MG63 (cell line): Measurements from ENCODE around the gene ZNF346. TPM values are rescaled to one million over a fixed set of nuclear protein-coding genes. Genes with fewer than 3 reads are reported as not detected.

Experiments used
- DNase-seq: peaks from one replicate; pipeline ENCODE4 v3.0.0-alpha.2; 2020
- H3K27me3 ChIP-seq: fragments of 250-450 bp; sonication (Bioruptor Pico); 2 replicates; pipeline ENCODE4 v1.5.1; 2020; ENCODE audit warnings: mild to moderate bottlenecking, moderate library complexity
- H3K36me3 ChIP-seq: fragments of 250-450 bp; sonication (Bioruptor Pico); 2 replicates; pipeline ENCODE4 v1.5.1; 2020; ENCODE audit warnings: mild to moderate bottlenecking, moderate library complexity
- H3K4me3 ChIP-seq: fragments of 250-450 bp; sonication (Bioruptor Pico); 2 replicates; pipeline ENCODE4 v1.5.1; 2020; ENCODE audit warnings: mild to moderate bottlenecking, moderate library complexity
- H3K9me3 ChIP-seq: fragments of 250-450 bp; sonication (Bioruptor Pico); 2 replicates; pipeline ENCODE4 v1.5.1; 2020; ENCODE audit warnings: mild to moderate bottlenecking, moderate library complexity
- total RNA-seq: library from RNA; depleted of rRNA; stranded (reverse); fragments of >200 nt; shearing (Covaris generic); gene quantifications from 2 replicates; pipeline ENCODE4 v1.2.3, GENCODE V29; 2014; ENCODE audit warnings: low replicate concordance

Gene ZNF346
- total RNA-seq, 1 experiment from 2014 or later: 28.8 TPM

- no peak for DNase-seq
- Histone ChIP-seq H3K27me3 (no peaks in the 10 kb centered on the region), H3K4me3 (no peak overlapping the region), H3K36me3 (peaks cover 37% of the 10 kb centered on the region), H3K9me3 (peaks cover 4% of the 10 kb centered on the region)
Measured at GRCh38 chr5:177003649-177004048, 18.8 kb upstream of the ZNF346 start.

DNA sequence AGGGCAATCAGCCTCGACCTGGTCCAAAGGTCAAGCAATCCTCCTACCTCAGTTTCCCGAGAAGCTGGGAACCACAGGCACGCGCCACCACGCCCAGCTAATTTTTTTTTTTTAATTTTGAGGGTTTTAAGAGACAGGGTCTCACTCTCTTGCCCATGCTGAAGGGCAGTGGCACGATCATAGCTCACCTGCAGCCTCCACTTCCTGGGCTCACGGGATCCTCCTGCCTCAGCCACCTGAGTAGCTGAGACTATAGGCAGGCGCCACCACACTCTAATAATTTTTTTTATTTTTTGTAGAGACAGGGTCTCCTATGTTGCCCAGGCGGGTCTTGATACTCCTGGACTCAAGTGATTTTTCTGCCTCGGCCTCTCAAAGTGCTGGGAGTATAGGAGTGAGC is 17.5 kb upstream of the ZNF346 start:
- peaks cover 28% of the 10 kb centered on the region for H3K36me3 ChIP-seq
- H3K27me3 ChIP-seq: no peaks in the 10 kb centered on the region
- DNase-seq: no peak
- H3K4me3 ChIP-seq: peak overlapping the region; percentile 98
- peaks cover 4% of the 10 kb centered on the region for H3K9me3 ChIP-seq

- Histone ChIP-seq H3K9me3 (peaks cover 4% of the 10 kb centered on the region), H3K4me3 (peak overlapping the region; percentile 98), H3K27me3 (no peaks in the 10 kb centered on the region), H3K36me3 (peaks cover 22% of the 10 kb centered on the region)
- DNase-seq: peak; percentile 89
Measured at GRCh38 chr5:177005619-177006264, 16.8 kb upstream of the ZNF346 start.

GRCh38 chr5:177006265-177006972 is 16.1 kb upstream of the ZNF346 start, which contains the start of gene UIMC1:
UIMC1 (minus strand) TSS chr5:177006779; CDS start chr5:176982615, 24,164 bp downstream.
- H3K4me3 ChIP-seq: peak within 1 kb of the TSS; percentile 98
- peak; percentile 94 for DNase-seq
- H3K9me3 ChIP-seq: peaks cover 4% of the 10 kb centered on the region
- H3K36me3 ChIP-seq: peaks cover 15% of the 10 kb centered on the region
- no peaks in the 10 kb centered on the region for H3K27me3 ChIP-seq

DNA sequence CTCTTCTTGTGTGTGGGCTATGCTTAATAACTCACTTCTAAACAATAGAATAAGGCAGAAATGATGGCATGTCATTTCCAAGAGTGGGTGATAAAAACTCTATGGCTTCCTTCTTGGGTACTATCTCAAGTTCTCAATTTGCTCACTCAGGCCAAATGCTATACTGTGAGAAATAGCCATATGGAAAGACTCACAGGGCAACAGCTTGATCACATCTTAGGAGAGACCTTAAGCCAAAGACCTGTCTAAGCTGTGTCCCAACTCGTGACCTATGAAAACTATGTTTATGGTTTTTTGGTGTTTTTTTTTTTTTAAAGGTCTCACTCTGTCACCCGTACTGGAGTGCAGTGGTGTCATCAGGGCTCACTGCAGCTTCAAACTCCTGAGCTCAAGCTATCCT is 13.8 kb upstream of the ZNF346 start:
- H3K9me3 ChIP-seq: peaks cover 4% of the 10 kb centered on the region
- no peak overlapping the region for H3K4me3 ChIP-seq
- no peak for DNase-seq
- H3K27me3 ChIP-seq: no peaks in the 10 kb centered on the region
- peaks cover 12% of the 10 kb centered on the region for H3K36me3 ChIP-seq

- no peaks in the 10 kb centered on the region for H3K27me3 ChIP-seq
- H3K4me3 ChIP-seq: no peak overlapping the region
- no peak for DNase-seq
- H3K9me3 ChIP-seq: peaks cover 4% of the 10 kb centered on the region
- H3K36me3 ChIP-seq: peaks cover 3% of the 10 kb centered on the region; the same call in 1 of the 2 replicates
Measured at GRCh38 chr5:177010153-177010552, 12.3 kb upstream of the ZNF346 start.

DNA sequence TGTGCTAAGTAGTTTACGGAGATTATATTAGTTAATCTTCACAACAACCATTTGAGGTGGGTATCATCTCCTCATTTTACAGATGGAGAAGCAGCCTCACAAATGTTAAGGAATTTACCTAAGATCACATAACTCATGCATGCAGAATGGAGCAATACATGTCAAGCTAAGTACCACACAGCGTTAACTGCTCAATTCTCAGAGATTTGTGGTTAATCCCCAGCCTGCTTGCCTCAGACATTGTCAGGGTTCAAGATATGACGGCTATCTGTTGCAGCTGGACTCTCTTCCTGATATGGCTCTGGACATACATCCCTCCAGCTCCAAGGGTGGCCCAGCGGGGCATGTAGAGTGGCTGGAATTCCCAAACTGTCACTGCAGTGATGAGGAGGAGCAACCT is 7.3 kb upstream of the ZNF346 start:
- Histone ChIP-seq H3K9me3 (no peaks in the 10 kb centered on the region), H3K36me3 (no peaks in the 10 kb centered on the region), H3K4me3 (no peak overlapping the region), H3K27me3 (no peaks in the 10 kb centered on the region)
- no peak for DNase-seq

DNA sequence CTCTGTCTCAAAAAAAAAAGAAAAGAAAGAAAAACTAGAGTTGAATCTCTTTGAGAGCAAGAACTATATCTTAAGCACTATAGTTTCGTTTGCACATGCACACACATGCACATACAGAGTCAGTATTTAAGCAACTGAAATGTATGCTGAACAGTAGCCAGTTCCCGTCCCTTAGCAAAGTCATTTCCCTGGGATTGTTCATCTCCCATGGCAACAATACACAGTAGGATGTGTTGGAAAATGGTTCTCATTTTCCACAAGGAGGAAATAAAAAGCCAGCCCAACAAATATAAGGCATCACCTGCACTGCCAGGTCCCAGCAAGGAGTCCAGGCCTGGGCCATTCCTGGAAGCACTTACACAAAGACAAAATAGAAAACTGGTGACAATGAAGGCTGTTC is 4.2 kb upstream of the ZNF346 start:
- no peak for DNase-seq
- Histone ChIP-seq H3K27me3 (no peaks in the 10 kb centered on the region), H3K9me3 (no peaks in the 10 kb centered on the region), H3K4me3 (no peak overlapping the region), H3K36me3 (peaks cover 3% of the 10 kb centered on the region; the same call in 1 of the 2 replicates)

- Histone ChIP-seq H3K4me3 (no peak overlapping the region), H3K27me3 (no peaks in the 10 kb centered on the region), H3K9me3 (no peaks in the 10 kb centered on the region), H3K36me3 (peaks cover 11% of the 10 kb centered on the region)
- no peak for DNase-seq
Measured at GRCh38 chr5:177020033-177020432, 2.5 kb upstream of the ZNF346 start.

- H3K27me3 ChIP-seq: no peaks in the 10 kb centered on the region
- H3K4me3 ChIP-seq: peak overlapping the region; percentile 95
- no peak for DNase-seq
- H3K9me3 ChIP-seq: no peaks in the 10 kb centered on the region
- H3K36me3 ChIP-seq: peaks cover 24% of the 10 kb centered on the region
Measured at GRCh38 chr5:177023303-177023664, 788 bp downstream of the ZNF346 start.

DNA sequence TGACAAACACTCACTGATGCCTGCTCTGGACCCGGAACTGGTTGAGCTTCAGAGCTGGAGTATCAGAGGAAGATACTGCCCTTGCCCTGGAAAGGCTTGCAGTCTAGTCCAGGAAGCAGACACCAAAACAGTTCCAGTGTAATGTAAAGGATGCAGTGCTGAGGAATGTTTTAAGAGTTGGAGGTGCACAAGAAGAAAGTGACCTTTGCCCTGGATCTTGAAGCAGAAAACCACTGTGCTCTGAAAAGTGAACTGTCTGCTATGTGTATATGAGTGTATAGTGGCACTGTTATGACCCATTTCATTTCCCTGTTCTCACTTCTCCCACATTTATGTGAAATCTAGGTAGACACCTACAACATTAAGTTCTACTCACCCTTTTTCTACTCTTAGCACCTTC is 2.1 kb downstream of the ZNF346 start:
- Histone ChIP-seq H3K27me3 (no peaks in the 10 kb centered on the region), H3K36me3 (peaks cover 33% of the 10 kb centered on the region), H3K4me3 (no peak overlapping the region), H3K9me3 (no peaks in the 10 kb centered on the region)
- DNase-seq: no peak

- no peaks in the 10 kb centered on the region for H3K9me3 ChIP-seq
- peaks cover 36% of the 10 kb centered on the region for H3K36me3 ChIP-seq
- no peaks in the 10 kb centered on the region for H3K27me3 ChIP-seq
- no peak overlapping the region for H3K4me3 ChIP-seq
- DNase-seq: no peak
Measured at GRCh38 chr5:177025101-177025601, 2.7 kb downstream of the ZNF346 start.

DNA sequence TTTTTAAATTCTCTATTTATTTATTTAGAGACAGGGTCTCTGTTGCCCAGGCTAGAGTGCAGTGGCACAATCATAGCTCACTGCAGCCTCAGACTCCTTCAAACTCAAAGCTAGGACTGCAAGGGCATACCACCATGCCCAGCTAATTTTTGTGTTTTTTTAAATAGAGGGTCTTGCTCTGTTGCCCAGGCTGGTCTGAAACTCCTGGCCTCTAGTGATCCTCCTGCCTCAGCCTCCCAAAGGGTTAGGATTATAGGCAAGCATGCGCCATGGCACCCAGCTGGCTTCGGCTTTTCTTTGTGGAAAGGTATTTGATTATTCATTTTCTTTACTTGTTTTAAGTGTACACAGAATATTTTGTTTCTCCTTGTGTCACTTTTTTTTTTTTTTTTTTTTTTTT is 5.2 kb downstream of the ZNF346 start:
- Histone ChIP-seq H3K9me3 (peaks cover 5% of the 10 kb centered on the region), H3K27me3 (no peaks in the 10 kb centered on the region), H3K4me3 (no peak overlapping the region), H3K36me3 (peaks cover 49% of the 10 kb centered on the region)
- DNase-seq: no peak

GRCh38 chr5:177029498-177029897 is 7.0 kb downstream of the ZNF346 start:
- H3K27me3 ChIP-seq: no peaks in the 10 kb centered on the region
- H3K4me3 ChIP-seq: no peak overlapping the region
- DNase-seq: no peak
- peaks cover 47% of the 10 kb centered on the region for H3K36me3 ChIP-seq
- peaks cover 5% of the 10 kb centered on the region for H3K9me3 ChIP-seq

GRCh38 chr5:177035976-177036375 is 13.5 kb downstream of the ZNF346 start:
- Histone ChIP-seq H3K4me3 (no peak overlapping the region), H3K9me3 (peaks cover 5% of the 10 kb centered on the region), H3K36me3 (peaks cover 30% of the 10 kb centered on the region), H3K27me3 (no peaks in the 10 kb centered on the region)
- DNase-seq: no peak

DNA sequence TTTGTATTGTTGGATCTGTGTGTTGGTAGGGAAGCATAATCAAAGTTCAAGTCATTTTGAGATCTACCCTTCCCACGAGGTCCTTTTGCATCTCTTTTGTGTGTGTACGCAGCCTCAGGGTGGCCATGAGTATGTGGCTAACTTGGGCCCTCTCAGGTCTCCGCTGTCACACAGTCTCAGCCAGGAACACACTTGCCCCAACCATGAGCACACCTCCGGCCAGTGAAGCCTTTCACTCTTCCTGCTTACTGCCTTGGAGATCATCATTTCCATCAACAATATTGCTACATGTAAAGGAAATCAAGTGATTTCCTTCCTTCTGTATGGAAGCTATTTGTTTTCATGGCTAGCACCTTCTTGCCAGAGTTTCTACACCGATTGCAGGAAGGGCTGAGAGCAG is 13.9 kb downstream of the ZNF346 start:
- DNase-seq: no peak
- H3K9me3 ChIP-seq: peaks cover 3% of the 10 kb centered on the region
- H3K4me3 ChIP-seq: no peak overlapping the region
- peaks cover 25% of the 10 kb centered on the region for H3K36me3 ChIP-seq
- H3K27me3 ChIP-seq: no peaks in the 10 kb centered on the region

DNA sequence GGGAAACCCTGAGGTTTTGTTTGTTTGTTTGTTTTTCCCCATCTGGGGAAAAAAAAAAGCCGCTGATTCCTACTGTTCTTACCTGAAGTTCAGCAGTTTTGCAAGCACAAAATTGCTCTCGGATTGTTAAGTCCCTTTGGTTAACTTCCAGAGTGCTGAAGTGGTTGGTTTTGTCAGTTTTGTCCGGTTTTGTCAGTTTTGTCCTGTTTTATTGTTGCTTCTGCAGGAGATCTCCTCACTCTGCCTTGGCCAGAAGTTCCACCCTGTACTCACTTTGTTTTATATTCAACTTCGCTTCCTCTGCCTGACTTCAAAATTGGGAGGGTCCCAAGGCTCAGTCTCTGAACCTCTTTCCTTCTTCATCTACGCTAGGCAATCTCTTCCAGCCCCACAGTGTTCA is 14.4 kb downstream of the ZNF346 start:
- Histone ChIP-seq H3K4me3 (no peak overlapping the region), H3K36me3 (peaks cover 23% of the 10 kb centered on the region), H3K27me3 (no peaks in the 10 kb centered on the region), H3K9me3 (no peaks in the 10 kb centered on the region)
- no peak for DNase-seq
